WERI-Rb-1 (cell line): Measurements from ENCODE around the gene RALB.
A peak's percentile ranks its signal among the peaks of the same experiment; 100 is the strongest.

Experiments used
- DNase-seq: peaks from one replicate; pipeline ENCODE4 v3.0.0-alpha.2; 2020
- H3K27ac ChIP-seq: fragments of 250-450 bp; sonication (Bioruptor Pico); 2 replicates; pipeline ENCODE4 v1.5.1; 2020; ENCODE audit warnings: mild to moderate bottlenecking, moderate library complexity
- H3K27me3 ChIP-seq: fragments of 250-450 bp; sonication (Bioruptor Pico); 2 replicates; pipeline ENCODE4 v1.5.1; 2021; ENCODE audit warnings: mild to moderate bottlenecking, low read depth, moderate library complexity; ENCODE audit not compliant: insufficient read depth, severe bottlenecking
- H3K36me3 ChIP-seq: fragments of 250-450 bp; sonication (Bioruptor Pico); 2 replicates; pipeline ENCODE4 v1.5.1; 2020; ENCODE audit warnings: mild to moderate bottlenecking, moderate library complexity
- H3K4me3 ChIP-seq: 2 replicates; pipeline ENCODE4 v1.5.1; 2011; ENCODE audit warnings: low read depth, mild to moderate bottlenecking, control low read depth, low read length
- H3K9me3 ChIP-seq: fragments of 250-450 bp; sonication (Bioruptor Pico); 2 replicates; pipeline ENCODE4 v1.5.1; 2021; ENCODE audit warnings: mild to moderate bottlenecking, moderate library complexity; ENCODE audit not compliant: severe bottlenecking
- CTCF ChIP-seq: IDR thresholded peaks from 2 replicates; pipeline ENCODE4 v1.5.1; 2011; ENCODE audit warnings: low read depth, mild to moderate bottlenecking, control low read depth, inconsistent platforms, low read length

The RALB gene

GRCh38 chr2:120243211-120243610 lies 9.4 kb upstream of the RALB start:
- no peaks in the 10 kb centered on the region for H3K27me3 ChIP-seq
- no peaks in the 10 kb centered on the region for H3K36me3 ChIP-seq
- no peak for TF ChIP-seq CTCF
- DNase-seq = no peak
- H3K27ac ChIP-seq = no peak overlapping the region
- no peaks in the 10 kb centered on the region for H3K9me3 ChIP-seq
- no peak overlapping the region for H3K4me3 ChIP-seq

GRCh38 chr2:120243875-120244553 lies 8.6 kb upstream of the RALB start:
- Histone ChIP-seq H3K27ac (no peak overlapping the region), H3K9me3 (no peaks in the 10 kb centered on the region), H3K4me3 (no peak overlapping the region), H3K27me3 (no peaks in the 10 kb centered on the region), H3K36me3 (no peaks in the 10 kb centered on the region)
- no peak for DNase-seq
- TF ChIP-seq CTCF = no peak

- no peak for DNase-seq
- Histone ChIP-seq H3K27me3 (no peaks in the 10 kb centered on the region), H3K9me3 (no peaks in the 10 kb centered on the region), H3K36me3 (no peaks in the 10 kb centered on the region), H3K4me3 (no peak overlapping the region), H3K27ac (peak overlapping the region; percentile 89)
- TF ChIP-seq CTCF = no peak
Measured at GRCh38 chr2:120244656-120245519, 7.8 kb upstream of the RALB start.

- no peaks in the 10 kb centered on the region for H3K27me3 ChIP-seq
- peak; percentile 94 for DNase-seq
- TF ChIP-seq CTCF = 0 out of 2 replicates have a peak, but pooled peaks have one; percentile 15
- H3K9me3 ChIP-seq = no peaks in the 10 kb centered on the region
- H3K36me3 ChIP-seq = no peaks in the 10 kb centered on the region
- H3K4me3 ChIP-seq = no peak overlapping the region
- H3K27ac ChIP-seq = peak overlapping the region; percentile 89
Measured at GRCh38 chr2:120245520-120246332, 6.9 kb upstream of the RALB start.

GRCh38 chr2:120246546-120247300 lies 5.9 kb upstream of the RALB start:
- no peaks in the 10 kb centered on the region for H3K9me3 ChIP-seq
- no peaks in the 10 kb centered on the region for H3K27me3 ChIP-seq
- peak; percentile 69 for DNase-seq
- H3K27ac ChIP-seq = peak overlapping the region; percentile 89
- TF ChIP-seq CTCF = no peak
- no peak overlapping the region for H3K4me3 ChIP-seq
- H3K36me3 ChIP-seq = no peaks in the 10 kb centered on the region
